HTERT RPE-1 (cell line): ENCODE results near the gene ZBTB34.
"Not testable (repeated sequence)": the region's sequence is repeated elsewhere in the genome, so short reads cannot be mapped to it uniquely, and the experiment has no call there.

Source experiments
- in situ Hi-C: fragments of 300-500 bp; cut with MboI; formaldehyde crosslinking; loops from 4 replicates; pipeline ENCODE4 v1.14.3; 2020; ENCODE audit warnings: low sequenced_read_pairs

The ZBTB34 gene, protein sequence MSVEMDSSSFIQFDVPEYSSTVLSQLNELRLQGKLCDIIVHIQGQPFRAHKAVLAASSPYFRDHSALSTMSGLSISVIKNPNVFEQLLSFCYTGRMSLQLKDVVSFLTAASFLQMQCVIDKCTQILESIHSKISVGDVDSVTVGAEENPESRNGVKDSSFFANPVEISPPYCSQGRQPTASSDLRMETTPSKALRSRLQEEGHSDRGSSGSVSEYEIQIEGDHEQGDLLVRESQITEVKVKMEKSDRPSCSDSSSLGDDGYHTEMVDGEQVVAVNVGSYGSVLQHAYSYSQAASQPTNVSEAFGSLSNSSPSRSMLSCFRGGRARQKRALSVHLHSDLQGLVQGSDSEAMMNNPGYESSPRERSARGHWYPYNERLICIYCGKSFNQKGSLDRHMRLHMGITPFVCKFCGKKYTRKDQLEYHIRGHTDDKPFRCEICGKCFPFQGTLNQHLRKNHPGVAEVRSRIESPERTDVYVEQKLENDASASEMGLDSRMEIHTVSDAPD

DNA sequence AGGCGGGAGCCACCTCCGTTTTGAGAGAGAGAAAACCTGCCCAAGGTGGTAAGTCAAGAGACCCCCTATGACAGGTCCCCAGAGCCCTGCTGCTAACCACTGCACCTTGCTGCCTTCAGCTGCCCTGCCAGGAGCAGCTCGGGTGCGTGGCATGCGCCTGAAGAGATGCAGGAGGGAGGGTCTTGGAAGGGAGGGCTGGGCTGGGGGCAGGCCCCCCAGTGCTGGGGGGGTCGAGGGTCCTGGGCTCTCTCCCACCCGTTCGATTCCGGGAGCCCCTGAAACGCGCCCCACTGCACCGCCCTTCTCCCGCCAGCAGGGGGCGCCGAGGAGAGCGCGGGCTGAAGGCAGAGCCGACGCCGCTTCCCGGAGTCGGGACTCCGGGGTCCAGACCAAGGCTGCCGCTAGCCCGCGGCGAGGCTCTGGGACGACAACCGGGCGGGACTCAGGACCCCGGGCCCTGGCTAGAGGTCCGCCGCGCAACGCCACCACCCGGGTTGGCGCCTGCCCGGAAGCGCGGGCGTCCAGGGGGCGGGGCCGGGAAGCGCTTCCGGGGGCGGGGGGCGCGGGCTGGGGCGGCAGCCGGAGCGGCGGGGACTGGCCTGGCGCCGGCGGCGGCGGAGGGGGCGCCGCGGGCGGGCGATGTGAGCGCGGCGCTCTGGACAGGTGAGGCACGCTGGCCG lies at the start of gene ZBTB34:
TSS of gene ZBTB34 (plus strand) at position 563 of the 680 bp plus-strand sequence. CDS start 18,761 bp downstream, outside the sequence.
- in situ Hi-C loops: no loop called here

DNA sequence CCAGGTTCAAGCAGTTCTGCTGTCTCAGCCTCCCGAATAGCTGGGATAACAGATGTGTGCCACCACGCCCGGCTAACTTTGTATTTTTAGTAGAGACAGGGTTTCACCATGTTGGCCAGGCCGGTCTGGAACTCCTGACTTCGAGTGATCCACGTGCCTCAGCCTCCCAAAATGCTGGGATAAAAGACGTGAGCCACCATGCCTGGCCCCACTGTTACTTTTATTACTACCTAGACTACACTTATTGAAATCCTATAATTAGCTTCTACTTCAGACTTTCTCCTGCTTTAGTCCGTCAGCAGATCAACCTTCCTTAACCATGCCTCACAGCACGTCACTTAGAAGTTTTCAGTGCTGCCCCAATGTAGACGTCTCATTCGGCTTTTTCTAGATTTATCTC lies 47.4 kb upstream of the ZBTB34 start:
- in situ Hi-C loops: no loop called here

DNA sequence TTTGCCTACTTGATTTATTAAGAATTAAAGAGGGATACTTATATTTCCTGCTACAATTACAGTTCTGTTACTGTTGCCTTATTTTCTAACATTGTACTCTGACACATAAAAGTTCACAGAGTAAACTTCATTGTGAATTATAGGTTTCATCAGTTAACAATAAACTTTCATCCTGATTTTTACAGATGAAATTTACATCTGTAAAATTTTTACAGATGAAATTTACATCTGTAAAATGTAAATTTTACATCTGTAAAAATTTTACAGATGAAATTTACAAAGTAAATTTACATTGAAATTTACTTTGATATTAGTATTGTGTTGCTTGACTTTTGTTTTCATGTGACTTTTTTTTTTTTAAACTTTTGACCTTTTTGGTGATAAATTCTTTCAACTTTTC lies 46.3 kb upstream of the ZBTB34 start:
- in situ Hi-C loops: no loop called here

DNA sequence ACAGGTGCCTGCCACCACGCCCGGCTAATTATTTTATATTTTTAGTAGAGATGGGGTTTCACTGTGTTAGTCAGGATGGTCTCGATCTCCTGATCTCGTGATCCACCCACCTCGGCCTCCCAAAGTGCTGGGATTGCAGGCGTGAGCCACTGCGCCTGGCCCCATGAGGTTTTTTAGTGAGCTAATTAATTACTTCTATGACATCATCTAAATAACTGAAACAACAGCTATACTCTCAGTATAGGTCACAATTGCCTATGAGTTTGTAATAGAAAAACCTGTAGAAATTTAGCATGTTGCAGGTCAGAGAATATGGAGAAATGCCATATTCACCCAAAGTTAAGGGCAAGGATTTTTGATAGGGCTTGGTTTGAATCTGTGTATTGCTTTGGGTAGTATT lies 42.8 kb upstream of the ZBTB34 start:
- in situ Hi-C loops: not testable (repeated sequence)

DNA sequence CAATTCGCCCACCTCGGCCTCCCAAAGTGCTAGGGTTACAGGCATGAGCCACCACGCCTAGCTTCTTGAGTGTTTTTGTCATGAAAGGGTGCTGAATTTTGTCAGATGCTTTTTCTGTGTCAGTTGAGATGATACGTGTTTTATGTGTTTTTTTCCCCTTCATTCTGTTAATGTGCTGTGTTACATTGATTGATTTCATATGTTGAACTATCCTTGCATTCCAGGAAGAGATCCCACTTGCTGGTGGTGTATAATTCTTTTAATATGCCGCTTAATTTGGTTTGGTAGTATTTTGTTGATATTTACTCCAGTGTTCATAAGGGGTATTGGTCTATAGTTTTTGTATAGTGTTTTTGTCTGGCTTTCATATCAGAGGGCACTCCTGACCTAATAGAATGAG lies 42.0 kb upstream of the ZBTB34 start:
- in situ Hi-C loops: no loop called here

DNA sequence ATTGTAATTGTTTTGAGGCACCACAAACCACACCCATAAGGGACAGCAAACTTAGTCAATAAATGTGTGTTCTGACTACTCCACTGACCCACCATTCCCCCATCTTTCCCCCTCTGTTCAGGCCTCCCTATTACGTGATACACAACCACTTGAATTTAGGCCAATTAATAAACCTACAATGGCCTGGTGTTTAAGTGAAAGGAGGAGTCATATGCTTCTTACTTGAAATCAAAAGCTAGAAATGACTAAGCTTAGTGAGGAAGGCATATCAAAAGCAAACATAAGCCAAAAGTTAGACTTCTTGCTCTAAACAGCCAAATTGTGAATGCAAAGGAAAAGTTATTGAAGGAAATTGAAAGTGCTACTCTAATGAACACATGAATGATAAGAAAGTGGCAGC lies 41.0 kb upstream of the ZBTB34 start:
- in situ Hi-C loops: no loop called here

DNA sequence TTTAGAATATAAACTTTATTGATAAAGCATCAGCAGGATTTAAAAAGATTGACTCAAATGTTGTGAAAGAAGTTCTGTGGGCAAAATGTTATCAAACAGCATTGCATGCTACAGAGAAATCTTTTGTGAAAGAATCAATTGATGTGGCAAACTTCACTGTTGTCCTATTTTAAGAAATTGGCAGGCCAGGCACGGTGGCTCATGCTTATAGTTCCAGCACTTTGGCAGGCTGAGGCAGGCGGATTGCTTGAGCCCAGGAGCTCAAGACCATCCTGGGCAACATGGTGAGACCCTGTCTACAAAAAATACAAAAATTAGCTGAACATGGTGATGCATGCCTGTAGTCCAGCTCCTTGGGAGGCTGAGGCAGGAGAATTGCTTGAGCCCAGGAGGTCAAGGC lies 38.2 kb upstream of the ZBTB34 start:
- in situ Hi-C loops: no loop called here

DNA sequence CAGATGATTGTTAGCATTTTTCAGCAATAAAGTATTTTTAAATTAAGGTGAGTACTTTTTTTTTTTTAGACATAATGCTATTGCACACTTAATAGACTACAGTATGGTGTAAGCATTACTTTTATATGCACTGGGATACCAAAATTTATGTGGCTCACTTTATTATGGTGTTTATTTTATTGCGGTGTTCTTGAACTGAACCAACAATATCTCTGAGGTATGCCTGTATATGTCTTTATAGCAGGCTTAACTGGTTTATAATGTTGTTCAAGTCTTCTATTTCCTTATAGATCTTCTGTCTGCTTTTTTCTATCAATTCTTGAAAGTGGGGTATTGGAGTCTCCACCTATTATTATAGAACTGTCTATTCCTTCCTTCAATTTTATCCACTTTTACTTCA lies 37.6 kb upstream of the ZBTB34 start:
- in situ Hi-C loops: no loop called here

DNA sequence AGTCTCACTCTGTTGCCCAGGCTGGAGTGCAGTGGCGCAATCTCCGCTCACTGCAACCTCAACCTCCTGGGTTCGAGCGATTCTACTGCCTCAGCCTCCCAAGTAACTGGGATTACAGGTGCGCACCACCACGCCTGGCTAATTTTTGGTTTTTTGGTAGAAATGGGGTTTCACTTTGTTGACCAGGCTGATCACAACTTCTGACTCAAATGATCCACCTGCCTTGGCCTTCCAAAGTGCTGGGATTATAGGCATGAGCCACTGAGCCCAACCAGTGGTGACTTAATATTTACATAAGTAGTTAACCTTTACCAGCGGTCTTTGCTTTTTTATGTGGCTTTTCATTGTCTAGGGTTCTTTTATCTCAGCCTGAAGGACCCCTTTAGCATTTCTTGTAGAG lies 36.4 kb upstream of the ZBTB34 start:
- in situ Hi-C loops: not testable (repeated sequence)

DNA sequence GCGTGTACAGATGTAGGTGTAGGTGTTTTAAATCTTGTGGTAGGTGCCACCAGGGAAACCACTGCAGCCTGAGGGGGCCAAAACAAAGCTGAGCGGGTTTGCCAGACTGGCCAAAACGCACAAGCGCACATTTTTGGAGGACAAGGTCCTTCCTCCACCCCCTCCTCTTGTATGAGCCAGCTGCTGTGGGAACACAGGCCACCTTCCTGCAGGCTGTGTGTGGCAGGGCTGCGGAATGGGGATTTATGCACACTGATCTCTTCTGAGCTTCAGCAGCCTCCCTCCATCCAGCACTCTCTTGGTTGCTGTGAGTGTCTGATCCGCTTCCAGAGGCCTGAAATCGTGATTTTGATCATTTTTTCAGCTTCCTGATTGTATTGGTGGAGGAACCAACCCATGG lies 33.2 kb upstream of the ZBTB34 start:
- in situ Hi-C loops: no loop called here

DNA sequence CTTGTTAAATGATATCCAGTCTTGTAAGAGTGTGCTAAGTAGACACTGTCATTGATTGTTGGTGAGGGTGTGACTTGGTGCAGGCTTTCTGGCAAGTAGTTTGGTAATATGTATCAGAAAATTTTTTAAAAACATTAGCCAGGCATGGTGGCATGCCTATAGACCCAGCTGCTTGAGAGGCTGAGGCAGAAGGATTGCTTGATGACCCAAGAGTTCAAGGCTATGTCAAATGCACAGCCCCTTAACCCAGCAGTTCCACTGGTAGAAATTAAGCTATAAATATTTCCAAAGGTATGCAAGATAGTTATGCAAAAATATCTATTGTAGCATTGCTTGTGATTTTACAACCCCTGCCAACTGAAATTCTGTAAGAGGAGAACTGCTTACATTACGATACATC lies 31.4 kb upstream of the ZBTB34 start:
- in situ Hi-C loops: no loop called here

DNA sequence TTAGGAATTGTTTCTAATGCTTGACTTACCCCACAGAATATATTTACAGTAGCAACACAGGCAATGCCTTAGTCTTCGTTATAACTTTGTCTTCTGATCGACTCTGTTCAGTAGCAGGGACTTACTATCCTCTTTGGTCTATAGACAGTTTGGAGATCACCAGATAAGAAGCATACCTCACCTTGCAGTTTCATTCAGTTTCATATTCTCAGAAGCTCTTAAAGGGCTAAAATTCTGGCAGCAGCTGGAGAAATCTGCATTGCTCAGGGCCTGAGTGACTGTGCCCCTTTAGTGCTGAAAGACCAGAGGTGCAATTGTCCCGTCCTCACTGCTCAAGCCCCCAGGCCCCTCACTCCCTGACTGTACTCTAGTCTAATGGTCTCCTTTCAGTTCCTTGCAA lies 29.6 kb upstream of the ZBTB34 start:
- in situ Hi-C loops: no loop called here

DNA sequence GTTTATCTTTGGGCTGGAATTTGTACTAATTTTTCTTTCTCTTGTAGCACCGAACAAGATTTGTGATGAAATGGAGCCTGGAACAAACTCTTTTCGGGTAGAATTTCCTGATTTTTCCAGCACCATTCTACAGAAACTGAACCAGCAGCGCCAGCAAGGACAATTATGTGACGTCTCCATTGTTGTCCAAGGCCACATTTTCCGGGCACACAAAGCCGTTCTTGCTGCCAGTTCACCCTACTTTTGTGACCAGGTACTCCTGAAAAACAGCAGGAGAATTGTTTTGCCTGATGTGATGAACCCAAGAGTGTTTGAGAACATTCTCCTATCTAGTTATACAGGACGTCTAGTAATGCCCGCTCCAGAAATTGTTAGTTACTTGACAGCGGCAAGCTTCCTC lies 28.0 kb upstream of the ZBTB34 start:
- in situ Hi-C loops: no loop called here

DNA sequence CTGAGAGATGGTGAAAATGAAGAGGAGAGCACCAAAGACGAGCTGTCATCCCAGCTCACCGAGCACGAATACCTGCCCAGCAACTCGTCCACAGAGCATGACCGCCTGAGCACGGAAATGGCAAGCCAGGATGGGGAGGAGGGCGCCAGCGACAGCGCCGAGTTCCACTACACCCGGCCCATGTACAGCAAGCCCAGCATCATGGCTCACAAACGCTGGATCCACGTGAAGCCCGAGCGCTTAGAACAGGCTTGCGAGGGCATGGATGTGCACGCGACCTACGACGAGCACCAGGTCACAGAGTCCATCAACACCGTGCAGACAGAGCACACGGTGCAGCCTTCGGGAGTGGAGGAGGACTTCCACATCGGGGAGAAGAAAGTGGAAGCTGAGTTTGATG lies 27.4 kb upstream of the ZBTB34 start:
- in situ Hi-C loops: no loop called here

DNA sequence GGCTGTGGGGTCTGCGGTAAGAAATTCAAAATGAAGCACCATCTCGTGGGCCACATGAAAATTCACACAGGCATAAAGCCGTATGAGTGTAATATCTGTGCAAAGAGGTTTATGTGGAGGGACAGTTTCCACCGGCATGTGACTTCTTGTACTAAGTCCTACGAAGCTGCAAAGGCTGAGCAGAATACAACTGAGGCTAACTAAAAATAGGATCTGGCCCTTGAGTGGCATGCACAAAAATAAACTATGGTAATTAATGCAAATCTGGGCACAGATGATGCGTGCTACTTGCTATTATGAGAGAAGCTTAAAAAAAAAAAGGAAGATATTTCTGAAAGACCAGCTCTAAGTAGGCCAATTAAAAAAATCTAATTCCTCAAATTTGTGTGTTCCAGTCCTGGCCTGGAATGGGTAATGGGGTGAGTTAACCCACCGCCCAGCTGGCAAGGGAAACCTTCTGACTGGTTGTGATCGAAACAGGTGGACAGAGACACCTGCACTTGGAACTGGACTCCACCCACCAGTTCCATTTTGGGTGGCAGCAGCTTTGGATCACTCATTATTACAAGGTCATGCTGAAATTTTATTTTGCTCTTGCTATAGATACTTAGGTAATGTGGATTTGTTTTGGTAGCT lies 26.6 kb upstream of the ZBTB34 start:
- in situ Hi-C loops: no loop called here

DNA sequence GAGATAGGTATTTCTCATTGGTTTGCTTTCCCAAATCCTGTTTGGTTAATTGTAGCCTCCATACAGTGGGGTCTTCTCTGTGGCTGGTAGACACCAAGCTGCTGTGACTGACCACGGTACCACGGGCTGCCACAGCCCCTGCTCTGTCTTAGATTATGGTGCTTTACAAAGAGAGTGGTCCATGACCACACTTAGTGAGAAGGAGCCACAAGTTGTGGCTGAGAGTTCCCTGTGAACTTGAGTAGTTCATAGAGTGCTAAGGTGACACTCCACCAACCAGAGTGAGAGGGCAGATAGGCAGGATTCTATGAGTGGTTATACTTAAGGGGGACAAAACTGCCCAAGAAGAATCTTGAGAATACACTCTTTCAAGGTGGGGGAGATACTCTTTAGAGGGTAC lies 25.8 kb upstream of the ZBTB34 start:
- in situ Hi-C loops: no loop called here

DNA sequence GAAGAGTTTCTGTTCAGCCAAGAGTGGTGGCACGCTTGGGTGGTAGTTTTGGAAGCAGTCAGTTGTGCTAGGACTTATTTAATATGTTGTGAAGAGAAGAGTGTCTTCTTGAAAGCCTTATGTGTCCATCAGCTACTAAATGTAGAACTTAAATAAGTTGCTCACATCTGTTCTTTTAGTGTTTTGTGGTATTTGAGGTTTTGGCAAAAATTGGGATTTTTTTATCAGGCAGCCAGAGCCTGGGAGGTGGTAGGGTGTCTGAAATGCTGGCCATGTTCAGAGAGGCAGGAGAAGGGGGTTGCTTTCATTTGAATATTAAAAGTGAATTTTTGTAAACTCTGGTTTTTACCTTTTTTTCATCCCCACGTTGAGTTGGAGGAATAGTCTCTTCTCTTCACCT lies 24.2 kb upstream of the ZBTB34 start:
- in situ Hi-C loops: no loop called here

DNA sequence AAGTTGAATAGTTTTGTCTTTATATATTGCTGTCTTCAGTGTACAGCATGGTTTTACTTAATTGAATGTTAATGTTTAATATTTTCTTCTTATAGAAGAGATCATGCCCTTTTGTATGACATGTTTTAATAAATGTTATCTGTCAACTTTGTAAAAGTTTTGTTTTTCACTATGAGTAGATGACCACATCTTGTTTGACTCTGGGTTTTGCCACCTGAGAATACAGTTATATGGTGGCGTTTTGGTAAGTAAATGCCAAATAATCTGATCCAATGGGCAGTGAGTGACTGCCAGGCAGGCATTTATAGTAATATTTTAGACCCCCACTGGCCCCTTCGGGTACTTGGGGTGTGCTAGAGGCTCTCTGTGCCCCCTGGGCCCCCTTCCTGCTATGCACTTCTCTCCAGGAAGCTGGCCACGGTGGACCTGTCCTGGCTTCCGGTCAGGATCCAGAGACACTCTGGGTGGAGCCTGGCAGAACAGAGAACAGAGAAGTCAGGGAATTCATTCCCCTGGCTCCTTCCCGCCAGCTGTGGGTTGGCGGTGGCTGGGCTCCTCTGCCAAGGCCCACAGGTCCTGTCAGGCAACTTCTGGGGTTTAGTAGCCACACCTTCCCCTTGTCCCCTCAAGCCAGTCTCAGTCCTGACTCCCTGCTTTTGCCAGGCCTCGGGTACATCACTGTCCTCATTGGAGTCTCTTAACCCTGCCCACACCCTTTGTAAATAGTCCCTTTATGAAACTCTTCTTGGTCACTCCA lies 22.2 kb upstream of the ZBTB34 start:
- in situ Hi-C loops: no loop called here

DNA sequence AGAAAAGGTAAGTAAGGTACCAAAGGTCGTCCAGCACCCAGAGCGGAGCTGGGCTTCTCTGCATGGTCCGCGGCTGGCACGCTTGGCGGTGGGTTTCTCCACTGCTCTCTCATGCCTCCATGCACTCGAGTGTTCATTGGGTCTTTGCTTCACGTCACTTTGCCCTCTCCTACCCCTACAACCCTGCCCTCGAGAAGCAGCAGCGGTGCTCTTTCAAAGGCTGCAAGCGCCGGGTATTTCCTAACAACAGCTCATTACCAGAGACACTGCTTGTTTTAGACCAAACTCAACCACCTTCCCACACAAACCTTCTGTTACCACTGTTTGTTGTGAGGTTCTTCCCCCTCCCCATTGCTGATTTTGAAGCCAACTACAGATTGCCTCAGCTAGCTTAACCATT lies 21.5 kb upstream of the ZBTB34 start:
- in situ Hi-C loops: no loop called here

DNA sequence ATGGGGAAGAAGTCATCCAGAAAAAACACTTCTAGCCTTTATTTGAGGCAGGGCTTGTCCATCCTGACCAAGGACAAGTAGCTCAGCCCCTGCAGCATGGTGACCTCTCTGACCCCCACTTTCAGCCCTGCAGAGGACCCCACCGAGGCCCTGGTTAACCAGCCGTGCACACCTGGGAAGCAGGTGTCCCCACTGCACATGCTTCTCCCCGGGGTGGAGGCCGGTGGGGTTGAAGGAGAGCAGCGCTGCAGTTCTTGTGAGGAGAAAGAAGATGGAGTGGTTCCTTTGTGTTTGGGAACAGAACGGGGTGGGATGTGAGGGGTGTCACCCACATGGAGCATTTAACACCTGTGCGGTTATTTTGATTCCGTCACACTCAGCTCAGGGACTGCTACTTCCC lies 21.1 kb upstream of the ZBTB34 start:
- in situ Hi-C loops: no loop called here

DNA sequence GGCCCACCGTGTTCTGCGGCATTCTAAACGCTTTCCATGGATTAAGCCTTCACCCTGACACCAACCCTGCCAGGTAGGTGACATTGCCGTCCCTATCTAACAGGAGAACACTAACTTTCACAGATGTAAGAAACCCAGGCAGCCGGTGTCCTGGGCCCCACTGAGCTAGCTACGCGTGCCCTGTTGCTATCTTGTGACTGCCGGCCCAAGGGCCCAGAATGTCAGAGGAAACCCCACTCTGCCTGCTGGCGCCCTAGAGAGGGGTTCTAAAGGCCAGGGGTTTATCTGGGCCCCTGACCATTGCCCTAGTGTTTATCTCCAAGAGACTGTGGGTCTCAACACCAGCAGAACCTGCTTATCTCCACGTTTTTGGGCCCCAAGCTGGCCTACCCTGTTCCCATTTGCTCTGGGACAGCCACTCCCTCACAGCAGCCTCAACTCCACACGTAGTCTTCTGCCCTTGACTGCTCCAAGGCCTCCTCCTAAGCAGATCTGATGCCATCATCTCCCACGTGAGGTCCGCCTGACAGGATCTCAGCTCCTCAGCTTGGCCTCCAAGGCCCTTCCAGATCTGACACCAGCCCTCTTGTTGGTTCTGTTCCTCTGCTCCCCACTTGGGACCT lies 18.1 kb upstream of the ZBTB34 start:
- in situ Hi-C loops: no loop called here
